ENCODE measurements around the gene PCDHA8.
A peak's percentile ranks its signal among the peaks of the same experiment; 100 is the strongest.
"Not testable (repeated sequence)": the region's sequence is repeated elsewhere in the genome, so short reads cannot be mapped to it uniquely, and the experiment has no call there.

PCDHA8 gene

GRCh38 chr5:140828362-140828737 is 12.6 kb upstream of the PCDHA8 start:
- no peak for DNase-seq

- not testable (repeated sequence) for DNase-seq
Observed at GRCh38 chr5:140829511-140830501, 11.2 kb upstream of the PCDHA8 start.

- DNase-seq = no peak
Observed at GRCh38 chr5:140833993-140834392, 7.0 kb upstream of the PCDHA8 start, which contains the start of gene PCDHA7. TSS of gene PCDHA7 (plus strand) at chr5:140834269. CDS start at chr5:140834384, 115 bp downstream.

- DNase-seq = not testable (repeated sequence)
Observed at GRCh38 chr5:140834439-140835008, 6.5 kb upstream of the PCDHA8 start.

- DNase-seq = no peak
Observed at GRCh38 chr5:140835622-140836510, 5.1 kb upstream of the PCDHA8 start.

GRCh38 chr5:140842798-140843733 is 2.1 kb downstream of the PCDHA8 start:
- DNase-seq = no peak

- DNase-seq = not testable (repeated sequence)
Observed at GRCh38 chr5:140848139-140849102, 7.4 kb downstream of the PCDHA8 start, which contains the start of gene PCDHA9. TSS of gene PCDHA9 (plus strand) at chr5:140848382. CDS start at chr5:140848496, 114 bp downstream.

GRCh38 chr5:140849831-140850634 is 9.0 kb downstream of the PCDHA8 start:
- DNase-seq = not testable (repeated sequence)

GRCh38 chr5:140855772-140856674 is 15.0 kb downstream of the PCDHA8 start, which contains the start of gene PCDHA10:
TSS of gene PCDHA10 (plus strand) at chr5:140855897. CDS start at chr5:140856049, 152 bp downstream.
- peak; percentile 73 for DNase-seq

- DNase-seq = no peak
Observed at GRCh38 chr5:140857177-140857986, 16.4 kb downstream of the PCDHA8 start.

- DNase-seq = no peak
Observed at GRCh38 chr5:140857987-140858240, 16.9 kb downstream of the PCDHA8 start.

GRCh38 chr5:140862441-140863295 is 21.7 kb downstream of the PCDHA8 start:
- no peak for DNase-seq

GRCh38 chr5:140868721-140869554 is 28.0 kb downstream of the PCDHA8 start, which contains the start of gene PCDHA11:
TSS of gene PCDHA11 (plus strand) at chr5:140868957. CDS start at chr5:140869104, 147 bp downstream.
- peak; percentile 67 for DNase-seq

GRCh38 chr5:140869555-140869886 is 28.5 kb downstream of the PCDHA8 start:
- DNase-seq = no peak

All from islet precursor cell (in vitro differentiated cells).